ENCODE measurements around the gene NUTM2A. TPM values are rescaled to one million over a fixed set of nuclear protein-coding genes. Genes with fewer than 3 reads are reported as not detected.
"Not testable (repeated sequence)": the region's sequence is repeated elsewhere in the genome, so short reads cannot be mapped to it uniquely, and the experiment has no call there.

Gene NUTM2A
- total RNA-seq, 1 experiment from 2014 or later = 0.83 TPM

DNA sequence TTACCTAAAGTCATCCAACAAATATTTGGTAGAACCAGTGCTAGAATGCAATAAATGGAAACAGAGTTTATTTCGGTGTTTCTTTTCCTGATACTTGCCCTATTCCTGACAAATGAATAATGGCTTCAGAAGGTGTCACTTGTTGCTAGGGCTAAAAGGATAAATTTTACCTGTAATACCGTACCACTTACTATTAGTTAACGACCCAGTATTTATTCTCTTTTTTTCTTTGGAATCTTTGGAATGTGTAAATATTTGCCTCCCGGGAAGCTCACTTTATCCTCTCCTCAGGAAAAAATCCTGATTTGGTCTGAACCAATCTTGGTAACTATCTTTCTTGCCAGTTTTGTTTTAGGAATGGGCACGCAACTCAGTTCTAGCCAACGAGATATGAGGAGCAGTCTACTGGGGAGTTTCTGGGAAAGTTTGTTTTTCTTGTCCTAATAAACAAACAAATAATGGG lies 14.1 kb downstream of the NUTM2A start:
- not testable (repeated sequence) for H3K4ac ChIP-seq (ENCODE audit: low read depth, low read length); H2AFZ ChIP-seq (ENCODE audit: low read length); H3K4me1 Mint-ChIP-seq; H4K8ac ChIP-seq (replicated peaks; ENCODE audit: insufficient read length, low read depth, low read length); H2BK120ac ChIP-seq (ENCODE audit: low read depth, low read length, poor library complexity, severe bottlenecking); H3K79me1 ChIP-seq (ENCODE audit: insufficient read depth, low read depth, low read length, poor library complexity, severe bottlenecking); H3K4me2 ChIP-seq (ENCODE audit: insufficient read depth, insufficient read length, low read length); H3K27ac ChIP-seq (ENCODE audit: insufficient read length, low read depth, low read length); H2BK20ac ChIP-seq (ENCODE audit: low read depth, low read length, poor library complexity, severe bottlenecking); H3K56ac ChIP-seq (ENCODE audit: insufficient read length, low read depth, low read length); H3K79me2 ChIP-seq (ENCODE audit: insufficient read depth, low read length); H3K4me1 ChIP-seq (ENCODE audit: insufficient read depth, low read length); H3K14ac ChIP-seq (ENCODE audit: insufficient read depth, low read length); H2AK5ac ChIP-seq (ENCODE audit: insufficient read length, low read length); H3K4me3 Mint-ChIP-seq; H3T11ph ChIP-seq (ENCODE audit: low read length); H4K5ac ChIP-seq (ENCODE audit: insufficient read length, low read depth, low read length); H4K91ac ChIP-seq (ENCODE audit: insufficient read length, low read depth, low read length); H2BK15ac ChIP-seq (ENCODE audit: low read depth, low read length); H3K23ac ChIP-seq (ENCODE audit: insufficient read length, low read depth, low read length); H3K27me3 ChIP-seq (ENCODE audit: insufficient read depth, low read length); H4K20me1 ChIP-seq (ENCODE audit: control insufficient read depth, insufficient read depth, insufficient read length); H3K27me3 Mint-ChIP-seq (ENCODE audit: low read depth); H2BK5ac ChIP-seq (ENCODE audit: insufficient read length, low read length); H3K18ac ChIP-seq (ENCODE audit: insufficient read length, low read depth, low read length); H3K9ac ChIP-seq (ENCODE audit: extremely low read depth, insufficient read length, low read length); H2BK12ac ChIP-seq (ENCODE audit: insufficient read length, low read depth, low read length); DNase-seq; H3K27ac Mint-ChIP-seq; H3K9me3 ChIP-seq (ENCODE audit: control insufficient read depth, low read depth, low read length); H3K36me3 Mint-ChIP-seq (ENCODE audit: insufficient read depth in 1 of 3, low read depth in 3 of 3); H3K9me3 Mint-ChIP-seq; H3K23me2 ChIP-seq (ENCODE audit: insufficient read length, low read depth, low read length, poor library complexity, severe bottlenecking)
- WGBS (ENCODE audit: extremely low coverage, insufficient read length, low lambda C conversion rate) = no CpG with 5 or more reads among the region's 6 CpGs

- not testable (repeated sequence) for H2BK5ac ChIP-seq (ENCODE audit: insufficient read length, low read length); H2AFZ ChIP-seq (ENCODE audit: low read length); H3K4me1 ChIP-seq (ENCODE audit: insufficient read depth, low read length); H3K27ac ChIP-seq (ENCODE audit: insufficient read length, low read depth, low read length); H4K5ac ChIP-seq (ENCODE audit: insufficient read length, low read depth, low read length); H3K27me3 Mint-ChIP-seq (ENCODE audit: low read depth); H3K14ac ChIP-seq (ENCODE audit: insufficient read depth, low read length); H4K91ac ChIP-seq (ENCODE audit: insufficient read length, low read depth, low read length); H2BK12ac ChIP-seq (ENCODE audit: insufficient read length, low read depth, low read length); H4K20me1 ChIP-seq (ENCODE audit: control insufficient read depth, insufficient read depth, insufficient read length); H3K56ac ChIP-seq (ENCODE audit: insufficient read length, low read depth, low read length); H3K4me1 Mint-ChIP-seq; H2BK120ac ChIP-seq (ENCODE audit: low read depth, low read length, poor library complexity, severe bottlenecking); H2BK15ac ChIP-seq (ENCODE audit: low read depth, low read length); H3K9me3 Mint-ChIP-seq; H3K79me2 ChIP-seq (ENCODE audit: insufficient read depth, low read length); H2AK5ac ChIP-seq (ENCODE audit: insufficient read length, low read length); H3K9ac ChIP-seq (ENCODE audit: extremely low read depth, insufficient read length, low read length); H3K4me2 ChIP-seq (ENCODE audit: insufficient read depth, insufficient read length, low read length); DNase-seq; H3K18ac ChIP-seq (ENCODE audit: insufficient read length, low read depth, low read length); H4K8ac ChIP-seq (replicated peaks; ENCODE audit: insufficient read length, low read depth, low read length); H3K4me3 Mint-ChIP-seq; H3T11ph ChIP-seq (ENCODE audit: low read length); H3K23ac ChIP-seq (ENCODE audit: insufficient read length, low read depth, low read length); H3K27me3 ChIP-seq (ENCODE audit: insufficient read depth, low read length); H3K27ac Mint-ChIP-seq; H3K36me3 Mint-ChIP-seq (ENCODE audit: insufficient read depth in 1 of 3, low read depth in 3 of 3); H3K79me1 ChIP-seq (ENCODE audit: insufficient read depth, low read depth, low read length, poor library complexity, severe bottlenecking); H3K4ac ChIP-seq (ENCODE audit: low read depth, low read length); H3K23me2 ChIP-seq (ENCODE audit: insufficient read length, low read depth, low read length, poor library complexity, severe bottlenecking); H2BK20ac ChIP-seq (ENCODE audit: low read depth, low read length, poor library complexity, severe bottlenecking); H3K9me3 ChIP-seq (ENCODE audit: control insufficient read depth, low read depth, low read length)
- no CpG with 5 or more reads among the region's 3 CpGs for WGBS (ENCODE audit: extremely low coverage, insufficient read length, low lambda C conversion rate)
Observed at GRCh38 chr10:87242192-87242591, 16.9 kb downstream of the NUTM2A start.
